Activated naive CD4-positive, alpha-beta T cell treated with anti-CD3 and anti-CD28 coated beads for 36 hours (primary cell): ENCODE results near the gene ZNF208. TPM values are rescaled to one million over a fixed set of nuclear protein-coding genes. Genes with fewer than 3 reads are reported as not detected.
"Not testable (repeated sequence)": the region's sequence is repeated elsewhere in the genome, so short reads cannot be mapped to it uniquely, and the experiment has no call there.

Source experiments
- CTCF ChIA-PET: fragments of 350-600 bp; sonication (Branson Sonifier 250); formaldehyde crosslinking; loops from one replicate; lab custom pipeline; 2021; ENCODE audit warnings: antibody characterized with exemption; lab: Charles Lee
- DNase-seq: peaks from one replicate; pipeline ENCODE4 v3.0.0-alpha.2; 2020
- H3K27ac Mint-ChIP-seq: one replicate; pipeline ENCODE4 v1.8.0; 2021; ENCODE audit warnings: mild to moderate bottlenecking, mixed read lengths
- H3K27me3 Mint-ChIP-seq: one replicate; pipeline ENCODE4 v1.8.0; 2021; ENCODE audit warnings: low read depth, mixed read lengths
- H3K36me3 Mint-ChIP-seq: one replicate; pipeline ENCODE4 v1.8.0; 2021; ENCODE audit warnings: low read depth, mixed read lengths
- H3K4me1 Mint-ChIP-seq: one replicate; pipeline ENCODE4 v1.8.0; 2021; ENCODE audit warnings: low read depth, mixed read lengths
- H3K4me3 Mint-ChIP-seq: one replicate; pipeline ENCODE4 v1.8.0; 2021; ENCODE audit warnings: mild to moderate bottlenecking, moderate library complexity, mixed read lengths
- H3K9me3 Mint-ChIP-seq: one replicate; pipeline ENCODE4 v1.8.0; 2021; ENCODE audit warnings: mixed read lengths
- intact Hi-C: fragments of 100-400 bp; cut with micrococcal nuclease; formaldehyde crosslinking; loops from one replicate; pipeline ENCODE4 v1.15.1; 2023
- total RNA-seq, 2 experiments: library from RNA; stranded (reverse); gene quantifications; one replicate each; pipeline ENCODE4 v1.2.3, GENCODE V29; 2021

The ZNF208 gene
- total RNA-seq, 2 experiments from 2014 or later = 0.96 to 1.7 TPM

GRCh38 chr19:21915411-21915810 lies 95.3 kb downstream of the ZNF208 start:
- Mint-ChIP-seq H3K27me3 (no peaks in the 10 kb centered on the region), H3K4me1 (no peaks in the 10 kb centered on the region), H3K27ac (no peak overlapping the region), H3K4me3 (no peak overlapping the region), H3K9me3 (peaks cover 14% of the 10 kb centered on the region), H3K36me3 (no peaks in the 10 kb centered on the region)
- no peak for DNase-seq
- intact Hi-C loops = no loop called here
- CTCF ChIA-PET = no interaction called here

DNA sequence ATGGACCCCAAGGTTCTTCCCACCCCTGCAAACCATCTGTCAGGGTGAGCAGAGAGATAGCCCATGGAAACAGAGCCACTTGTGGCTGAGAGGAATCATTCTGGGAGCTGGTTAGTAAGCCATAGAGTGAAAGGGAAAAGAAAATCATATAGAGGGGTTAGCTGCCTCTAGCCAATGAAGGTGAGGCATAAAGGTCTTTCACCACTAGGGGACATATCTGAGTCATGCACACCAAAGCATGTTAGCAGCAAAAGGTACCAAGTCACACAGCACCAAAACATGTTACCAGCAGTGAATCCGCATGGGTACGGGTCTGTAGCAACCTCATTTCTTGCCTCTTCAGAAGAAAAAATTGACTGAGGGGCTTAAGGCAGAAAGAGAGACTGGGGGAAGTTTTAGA lies 98.1 kb downstream of the ZNF208 start:
- CTCF ChIA-PET = no interaction called here
- Mint-ChIP-seq H3K4me1 (no peaks in the 10 kb centered on the region), H3K27ac (no peak overlapping the region), H3K9me3 (peaks cover 2% of the 10 kb centered on the region), H3K36me3 (no peaks in the 10 kb centered on the region), H3K4me3 (no peak overlapping the region), H3K27me3 (no peaks in the 10 kb centered on the region)
- intact Hi-C loops = no loop called here
- no peak for DNase-seq

DNA sequence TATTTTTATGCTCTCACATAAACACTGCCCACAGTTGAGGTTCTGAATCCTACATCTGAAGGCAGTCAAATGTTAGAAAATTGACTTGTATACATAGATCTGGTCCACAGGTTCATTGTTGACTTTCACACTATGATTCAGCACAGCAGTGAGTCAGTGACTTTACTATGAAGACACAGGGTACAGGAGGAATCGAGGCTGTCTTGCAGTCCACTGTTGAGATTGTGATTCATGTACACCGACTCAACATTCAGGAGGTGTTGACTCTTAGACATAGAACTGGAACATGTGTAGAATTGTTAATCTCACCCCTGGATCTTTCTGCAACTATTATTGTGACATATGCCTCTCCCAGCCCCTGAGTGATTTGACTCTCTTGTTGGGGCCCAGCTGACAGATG lies 100.4 kb downstream of the ZNF208 start:
- H3K9me3 Mint-ChIP-seq = peaks cover 4% of the 10 kb centered on the region
- no peaks in the 10 kb centered on the region for H3K27me3 Mint-ChIP-seq
- H3K36me3 Mint-ChIP-seq = no peaks in the 10 kb centered on the region
- DNase-seq = no peak
- H3K4me1 Mint-ChIP-seq = no peaks in the 10 kb centered on the region
- H3K27ac Mint-ChIP-seq = no peak overlapping the region
- CTCF ChIA-PET = no interaction called here
- intact Hi-C loops = no loop called here
- no peak overlapping the region for H3K4me3 Mint-ChIP-seq

GRCh38 chr19:21908066-21908465 lies 102.7 kb downstream of the ZNF208 start:
- H3K27me3 Mint-ChIP-seq = no peaks in the 10 kb centered on the region
- CTCF ChIA-PET = no interaction called here
- H3K9me3 Mint-ChIP-seq = peaks cover 2% of the 10 kb centered on the region
- no peak overlapping the region for H3K4me3 Mint-ChIP-seq
- no peaks in the 10 kb centered on the region for H3K4me1 Mint-ChIP-seq
- H3K36me3 Mint-ChIP-seq = no peaks in the 10 kb centered on the region
- DNase-seq = no peak
- no peak overlapping the region for H3K27ac Mint-ChIP-seq
- intact Hi-C loops = no loop called here

GRCh38 chr19:21907516-21907915 lies 103.2 kb downstream of the ZNF208 start:
- Mint-ChIP-seq H3K36me3 (no peaks in the 10 kb centered on the region), H3K4me3 (no peak overlapping the region), H3K9me3 (peaks cover 2% of the 10 kb centered on the region), H3K27me3 (no peaks in the 10 kb centered on the region), H3K27ac (no peak overlapping the region), H3K4me1 (no peaks in the 10 kb centered on the region)
- CTCF ChIA-PET = no interaction called here
- intact Hi-C loops = no loop called here
- DNase-seq = no peak

- DNase-seq = no peak
- CTCF ChIA-PET = no interaction called here
- Mint-ChIP-seq H3K4me1 (no peaks in the 10 kb centered on the region), H3K36me3 (no peaks in the 10 kb centered on the region), H3K9me3 (peaks cover 8% of the 10 kb centered on the region), H3K27me3 (no peaks in the 10 kb centered on the region), H3K27ac (no peak overlapping the region), H3K4me3 (no peak overlapping the region)
- intact Hi-C loops = no loop called here
These were observed 108.2 kb downstream of the ZNF208 start for GRCh38 chr19:21902571-21902970.

DNA sequence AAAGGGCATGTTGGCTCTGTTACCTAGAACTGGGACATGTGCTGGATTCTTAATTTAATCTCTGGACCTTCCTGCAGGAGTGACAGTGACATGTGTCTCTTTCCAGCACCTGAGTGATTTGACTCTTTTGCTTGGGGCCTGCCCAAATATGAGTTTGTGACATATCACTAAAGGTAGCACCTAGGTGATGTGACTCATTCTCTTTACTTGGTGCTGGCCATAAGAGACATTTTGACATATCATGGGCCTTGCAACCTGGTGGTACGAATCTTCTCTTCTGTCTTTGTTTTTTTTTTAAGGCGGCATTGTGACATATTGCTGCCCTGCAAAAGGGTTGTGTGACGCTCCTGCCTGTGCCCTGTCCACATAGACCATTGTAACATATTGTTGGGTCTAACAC lies 108.9 kb downstream of the ZNF208 start:
- Mint-ChIP-seq H3K4me1 (no peaks in the 10 kb centered on the region), H3K9me3 (peaks cover 10% of the 10 kb centered on the region), H3K36me3 (no peaks in the 10 kb centered on the region), H3K27ac (no peak overlapping the region), H3K4me3 (no peak overlapping the region), H3K27me3 (peaks cover 3% of the 10 kb centered on the region)
- intact Hi-C loops = no loop called here
- CTCF ChIA-PET = no interaction called here
- DNase-seq = no peak

GRCh38 chr19:21900401-21900800 lies 110.3 kb downstream of the ZNF208 start:
- peaks cover 17% of the 10 kb centered on the region for H3K9me3 Mint-ChIP-seq
- intact Hi-C loops = no loop called here
- no peaks in the 10 kb centered on the region for H3K36me3 Mint-ChIP-seq
- no peak overlapping the region for H3K27ac Mint-ChIP-seq
- H3K27me3 Mint-ChIP-seq = peaks cover 3% of the 10 kb centered on the region
- no peak overlapping the region for H3K4me3 Mint-ChIP-seq
- DNase-seq = no peak
- H3K4me1 Mint-ChIP-seq = no peaks in the 10 kb centered on the region
- CTCF ChIA-PET = no interaction called here

GRCh38 chr19:21891086-21891485 lies 119.7 kb downstream of the ZNF208 start:
- Mint-ChIP-seq H3K36me3 (peaks cover 4% of the 10 kb centered on the region), H3K27me3 (peaks cover 3% of the 10 kb centered on the region), H3K4me3 (no peak overlapping the region), H3K4me1 (no peaks in the 10 kb centered on the region), H3K9me3 (peaks cover 8% of the 10 kb centered on the region), H3K27ac (no peak overlapping the region)
- intact Hi-C loops = loop anchor here (10.0 kb wide), 1 partner anchor 686 kb away; no protein-coding TSS in a partner anchor
- DNase-seq = no peak
- CTCF ChIA-PET = no interaction called here

DNA sequence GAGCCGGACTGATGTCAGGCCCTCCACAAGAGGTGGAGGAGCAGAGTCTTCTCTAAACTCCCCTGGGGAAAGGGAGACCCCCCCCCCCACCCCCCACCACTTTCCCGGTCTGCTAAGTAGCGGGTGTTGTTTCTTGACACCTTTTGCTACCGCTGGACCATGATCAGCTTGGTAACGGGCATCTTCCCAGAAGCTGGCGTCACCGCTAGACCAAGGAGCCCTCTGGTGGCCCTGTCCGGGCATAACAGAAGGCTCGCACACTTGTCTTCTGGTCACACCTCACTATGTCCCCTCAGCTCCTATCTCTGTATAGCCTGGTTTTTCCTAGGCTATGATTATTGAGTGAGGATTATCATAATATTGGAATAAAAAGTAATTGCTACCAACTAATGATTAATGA lies 120.7 kb downstream of the ZNF208 start:
- CTCF ChIA-PET = interaction anchor here (1.0 kb wide), 2 partner anchors 19 to 20 kb away, joined by 3 read pairs; no protein-coding TSS in a partner anchor
- H3K4me1 Mint-ChIP-seq, H3K4me3 Mint-ChIP-seq, H3K36me3 Mint-ChIP-seq, H3K27me3 Mint-ChIP-seq, H3K9me3 Mint-ChIP-seq, H3K27ac Mint-ChIP-seq: not testable (repeated sequence)
- intact Hi-C loops = loop anchor here (10.0 kb wide), 1 partner anchor 685 kb away; no protein-coding TSS in a partner anchor
- peak; percentile 41 for DNase-seq

DNA sequence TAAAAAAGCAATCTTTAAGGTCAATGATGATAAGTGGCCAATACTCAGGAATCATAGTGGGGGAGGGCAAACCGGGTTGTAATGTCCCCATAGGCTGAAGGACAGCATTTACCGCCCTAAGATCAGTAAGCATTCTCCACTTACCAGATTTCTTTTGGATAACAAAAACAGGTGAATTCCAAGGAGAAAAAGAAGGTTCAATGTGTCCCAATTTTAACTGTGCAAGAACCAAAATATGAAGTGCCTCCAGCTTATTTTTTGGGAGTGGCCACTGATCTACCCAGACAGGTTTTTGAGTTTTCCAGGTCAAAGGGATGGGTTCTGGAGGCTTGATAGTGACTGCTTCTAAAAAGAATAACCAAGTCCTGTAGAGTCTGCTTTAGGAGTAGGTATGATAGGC lies 125.2 kb downstream of the ZNF208 start:
- intact Hi-C loops, H3K4me1 Mint-ChIP-seq, DNase-seq, CTCF ChIA-PET, H3K4me3 Mint-ChIP-seq, H3K9me3 Mint-ChIP-seq, H3K27ac Mint-ChIP-seq, H3K36me3 Mint-ChIP-seq: not testable (repeated sequence)
- peaks cover 14% of the 10 kb centered on the region for H3K27me3 Mint-ChIP-seq

- H3K9me3 Mint-ChIP-seq, H3K27ac Mint-ChIP-seq, H3K36me3 Mint-ChIP-seq, CTCF ChIA-PET, intact Hi-C loops, H3K4me1 Mint-ChIP-seq, DNase-seq, H3K4me3 Mint-ChIP-seq: not testable (repeated sequence)
- H3K27me3 Mint-ChIP-seq = peaks cover 14% of the 10 kb centered on the region
These were observed 126.0 kb downstream of the ZNF208 start for GRCh38 chr19:21884786-21885185.

DNA sequence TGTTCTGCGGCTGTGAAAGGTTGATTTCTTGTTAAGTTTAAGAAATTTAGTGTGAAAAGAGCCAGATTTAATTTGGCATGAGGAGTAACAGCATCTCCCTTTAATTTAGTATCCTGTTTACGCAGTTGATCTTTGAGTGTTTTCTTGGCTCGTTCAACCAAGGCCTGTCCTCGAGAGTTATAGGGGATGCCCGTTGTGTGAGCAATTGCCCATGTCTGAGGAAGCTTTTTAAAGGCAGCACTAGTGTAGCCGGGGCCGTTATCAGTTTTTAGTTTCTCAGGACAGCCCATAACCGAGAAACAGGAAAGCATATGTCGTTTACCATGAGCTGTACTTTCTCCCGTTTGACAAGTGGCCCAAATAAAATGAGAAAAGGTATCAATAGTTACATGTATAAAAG lies 127.2 kb downstream of the ZNF208 start:
- H3K27me3 Mint-ChIP-seq = peaks cover 10% of the 10 kb centered on the region
- CTCF ChIA-PET = no interaction called here
- no peak for DNase-seq
- H3K9me3 Mint-ChIP-seq = no peaks in the 10 kb centered on the region
- intact Hi-C loops = no loop called here
- no peak overlapping the region for H3K4me3 Mint-ChIP-seq
- no peaks in the 10 kb centered on the region for H3K36me3 Mint-ChIP-seq
- H3K4me1 Mint-ChIP-seq = no peaks in the 10 kb centered on the region
- H3K27ac Mint-ChIP-seq = no peak overlapping the region
